SJSA1 (cell line): ENCODE results near the gene CIB4. TPM values are rescaled to one million over a fixed set of nuclear protein-coding genes. Genes with fewer than 3 reads are reported as not detected.
"Not testable (repeated sequence)": the region's sequence is repeated elsewhere in the genome, so short reads cannot be mapped to it uniquely, and the experiment has no call there.

Source experiments
- DNase-seq, 2 experiments: peaks; one replicate each; pipeline ENCODE4 v3.0.0-alpha.2; 2015 to 2020; ENCODE audit warnings: low spot score in 2 of 2, low read depth in 1 of 2
- H3K27ac ChIP-seq: fragments of 250-450 bp; sonication (Bioruptor Pico); 2 replicates; pipeline ENCODE4 v1.5.1; 2020; ENCODE audit warnings: mild to moderate bottlenecking, moderate library complexity
- H3K27me3 ChIP-seq: fragments of 250-450 bp; sonication (Bioruptor Pico); replicated peaks from 2 replicates; pipeline ENCODE4 v1.5.1; 2020; ENCODE audit warnings: mild to moderate bottlenecking, moderate library complexity
- H3K36me3 ChIP-seq: fragments of 250-450 bp; sonication (Bioruptor Pico); 2 replicates; pipeline ENCODE4 v1.5.1; 2020; ENCODE audit warnings: mild to moderate bottlenecking
- H3K4me1 ChIP-seq: fragments of 250-450 bp; sonication (Bioruptor Pico); replicated peaks from 2 replicates; pipeline ENCODE4 v1.6.1; 2021; ENCODE audit warnings: mild to moderate bottlenecking
- H3K4me3 ChIP-seq: fragments of 250-450 bp; sonication (Bioruptor Pico); 2 replicates; pipeline ENCODE4 v1.5.1; 2020; ENCODE audit warnings: mild to moderate bottlenecking
- H3K9me3 ChIP-seq: fragments of 250-450 bp; sonication (Bioruptor Pico); replicated peaks from 2 replicates; pipeline ENCODE4 v1.5.1; 2020; ENCODE audit warnings: mild to moderate bottlenecking
- total RNA-seq: library from RNA; depleted of rRNA; stranded (reverse); fragments of >200 nt; shearing (Covaris generic); gene quantifications from 2 replicates; pipeline ENCODE4 v1.2.3, GENCODE V29; 2014

Gene CIB4
- total RNA-seq, 1 experiment from 2014 or later, result not detected

DNA sequence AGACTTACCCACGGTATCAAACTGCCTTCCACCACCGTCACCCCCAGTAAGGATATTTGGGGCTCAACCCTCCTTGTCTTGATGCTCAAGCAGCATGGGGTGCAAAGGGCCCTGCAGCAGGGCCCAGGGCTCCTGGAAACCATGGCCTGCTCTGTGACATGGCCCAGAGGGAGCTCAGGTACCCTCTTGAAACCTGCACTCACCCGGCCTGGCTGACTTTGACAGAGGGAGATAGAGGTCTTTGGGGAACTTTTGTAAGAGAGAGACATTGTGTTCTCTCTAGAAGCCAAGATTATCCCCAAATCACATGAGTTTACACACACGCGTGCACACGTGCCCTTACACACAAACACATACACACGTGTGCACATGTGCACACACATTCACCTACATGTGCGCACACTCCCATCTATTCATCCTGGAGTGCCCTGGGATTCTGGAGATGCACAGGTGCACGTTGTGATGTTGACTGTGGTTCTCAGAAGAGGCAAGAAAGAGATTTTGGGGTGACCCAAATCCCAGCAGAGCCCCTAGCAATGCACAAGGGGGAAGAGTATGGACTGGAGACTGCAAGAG is 31.7 kb upstream of the CIB4 start:
- Histone ChIP-seq H3K9me3 (no peaks in the 10 kb centered on the region), H3K27ac (no peak overlapping the region), H3K27me3 (peaks cover 23% of the 10 kb centered on the region), H3K4me1 (no peaks in the 10 kb centered on the region), H3K4me3 (no peak overlapping the region), H3K36me3 (no peaks in the 10 kb centered on the region)
- DNase-seq, result no peak

DNA sequence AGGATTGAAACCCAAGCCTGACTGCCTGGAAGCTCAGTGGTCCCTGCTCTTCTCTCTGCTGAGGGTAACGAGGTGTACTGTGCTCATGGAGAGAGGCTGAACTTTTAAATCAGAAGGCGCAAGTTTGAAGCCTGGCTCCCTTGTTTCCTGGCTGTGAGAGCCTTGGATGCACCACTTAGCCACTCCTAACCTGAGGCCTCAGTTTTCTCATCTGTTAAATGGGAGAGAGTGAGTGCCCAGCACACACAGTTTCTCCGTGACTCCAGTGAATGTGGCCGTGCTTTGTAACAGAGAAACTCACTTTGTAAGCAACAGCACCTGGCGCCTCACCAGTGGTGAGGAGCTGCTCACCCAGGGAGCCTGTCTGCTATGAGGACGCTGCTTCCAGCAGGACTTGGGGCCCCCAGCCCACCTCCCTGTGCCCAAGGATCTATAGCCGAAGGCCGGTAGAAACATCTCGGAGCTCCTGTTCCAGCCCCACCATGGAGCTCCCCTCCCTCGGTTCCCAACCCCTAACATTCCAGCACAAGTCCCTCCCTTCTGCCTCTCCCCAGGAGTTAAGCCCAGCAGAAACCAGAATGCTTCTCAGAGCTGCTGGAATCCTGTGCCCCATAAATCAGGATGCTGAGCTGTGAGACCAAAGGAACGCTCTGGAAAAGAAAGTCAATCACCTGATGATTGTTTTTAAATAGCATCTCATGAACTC is 31.1 kb upstream of the CIB4 start:
- Histone ChIP-seq H3K4me3 (no peak overlapping the region), H3K4me1 (no peaks in the 10 kb centered on the region), H3K27me3 (peaks cover 21% of the 10 kb centered on the region), H3K9me3 (no peaks in the 10 kb centered on the region), H3K27ac (no peak overlapping the region), H3K36me3 (no peaks in the 10 kb centered on the region)
- no peak for DNase-seq

DNA sequence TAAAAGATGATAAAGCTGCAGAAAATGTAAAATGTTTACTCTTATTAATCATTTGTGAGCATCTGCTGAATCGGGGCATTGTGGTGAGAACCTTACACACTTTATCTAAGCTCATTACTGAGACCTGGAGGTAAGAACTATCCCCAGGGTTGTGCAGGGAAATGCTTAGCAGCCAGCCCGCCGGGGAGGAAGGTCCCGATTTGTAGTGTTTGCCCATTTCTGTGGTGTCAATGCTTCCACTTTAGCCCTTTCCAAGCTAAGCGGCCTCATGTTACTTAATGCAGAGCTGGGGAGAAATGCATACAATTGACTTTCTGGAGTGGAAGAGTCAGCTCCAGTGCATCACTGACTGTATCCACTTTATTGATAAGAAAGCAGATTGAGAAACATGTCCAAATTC is 30.5 kb upstream of the CIB4 start:
- Histone ChIP-seq H3K27ac (no peak overlapping the region), H3K4me1 (no peaks in the 10 kb centered on the region), H3K4me3 (no peak overlapping the region), H3K9me3 (no peaks in the 10 kb centered on the region), H3K27me3 (peaks cover 21% of the 10 kb centered on the region), H3K36me3 (no peaks in the 10 kb centered on the region)
- no peak for DNase-seq

DNA sequence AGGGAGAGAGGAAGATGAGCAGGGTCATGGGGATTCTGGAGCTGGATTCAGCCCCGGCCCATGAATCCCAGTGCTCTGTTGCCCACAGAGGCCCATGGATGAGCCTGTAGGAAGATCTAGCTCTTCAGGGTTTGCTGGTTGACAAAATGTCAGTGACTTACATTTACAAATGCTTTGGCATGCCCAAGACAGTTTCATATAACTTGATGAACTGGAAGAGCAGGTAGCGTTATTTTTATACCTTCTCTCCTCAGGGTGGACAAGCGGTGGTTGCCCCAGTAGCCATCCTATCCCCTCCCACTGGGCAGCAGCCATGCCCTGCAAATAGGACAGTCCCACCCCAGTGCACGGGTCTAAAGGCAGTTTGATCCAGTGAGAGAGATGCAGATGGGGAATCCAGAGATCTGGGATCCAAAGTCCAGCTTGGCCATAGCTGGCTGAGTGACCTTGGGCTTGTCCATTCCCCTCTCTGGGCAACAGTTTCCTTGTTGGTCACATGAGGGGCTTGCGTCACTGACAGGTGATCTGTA is 29.8 kb upstream of the CIB4 start:
- H3K36me3 ChIP-seq, result no peaks in the 10 kb centered on the region
- H3K27ac ChIP-seq, result no peak overlapping the region
- H3K4me1 ChIP-seq, result no peaks in the 10 kb centered on the region
- no peak for DNase-seq
- no peak overlapping the region for H3K4me3 ChIP-seq
- H3K9me3 ChIP-seq, result no peaks in the 10 kb centered on the region
- H3K27me3 ChIP-seq, result peaks cover 21% of the 10 kb centered on the region

GRCh38 chr2:26670171-26670570 is 29.0 kb upstream of the CIB4 start:
- H3K4me1 ChIP-seq, result no peaks in the 10 kb centered on the region
- peaks cover 26% of the 10 kb centered on the region for H3K27me3 ChIP-seq
- no peaks in the 10 kb centered on the region for H3K36me3 ChIP-seq
- H3K4me3 ChIP-seq, result no peak overlapping the region
- H3K27ac ChIP-seq, result no peak overlapping the region
- no peaks in the 10 kb centered on the region for H3K9me3 ChIP-seq
- no peak for DNase-seq

DNA sequence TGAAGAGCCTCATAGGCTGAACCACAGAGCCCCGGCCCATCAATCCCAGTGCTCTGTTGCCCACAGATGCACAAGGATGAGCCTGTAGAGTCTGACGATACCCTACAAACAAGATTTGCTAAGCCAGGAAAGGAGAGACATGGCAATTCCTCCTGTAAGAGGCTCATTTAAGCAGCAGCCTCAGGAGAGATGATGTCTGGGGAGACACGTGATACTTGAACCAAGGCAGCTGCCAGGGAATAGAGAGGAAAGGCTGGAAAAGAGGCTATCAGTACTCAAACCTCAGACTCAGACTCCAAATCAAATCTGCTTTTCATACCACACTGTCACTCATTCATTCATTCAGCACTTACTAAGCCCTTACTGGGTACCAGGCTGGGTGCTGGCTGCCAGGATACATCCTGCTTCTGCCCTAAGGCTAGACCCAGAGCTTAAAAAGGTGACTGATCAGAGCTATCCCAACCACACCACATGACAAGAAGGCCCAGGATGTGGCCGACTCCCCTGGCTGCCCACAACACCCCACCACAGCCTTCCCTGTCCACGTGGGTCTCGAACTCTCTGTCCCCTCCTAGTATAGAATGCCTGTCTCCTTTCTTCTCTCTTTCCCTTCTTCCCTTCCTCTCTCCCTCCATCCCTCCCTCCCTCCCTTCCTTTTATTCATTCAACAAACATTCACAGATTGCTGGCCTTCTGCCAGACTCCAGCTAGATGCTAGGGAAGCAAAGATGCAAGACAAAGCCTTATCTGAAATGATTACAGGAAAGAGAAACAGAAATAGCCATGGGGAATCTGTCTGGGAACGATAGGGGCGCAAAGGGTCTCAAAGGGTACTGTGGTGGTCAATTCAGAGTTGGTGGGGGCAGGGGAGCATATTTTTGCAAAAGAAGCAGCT is 27.9 kb upstream of the CIB4 start:
- no peak for DNase-seq
- H3K4me3 ChIP-seq, result no peak overlapping the region
- peaks cover 33% of the 10 kb centered on the region for H3K27me3 ChIP-seq
- H3K27ac ChIP-seq, result no peak overlapping the region
- H3K9me3 ChIP-seq, result no peaks in the 10 kb centered on the region
- no peaks in the 10 kb centered on the region for H3K36me3 ChIP-seq
- no peaks in the 10 kb centered on the region for H3K4me1 ChIP-seq

GRCh38 chr2:26668041-26668440 is 26.9 kb upstream of the CIB4 start:
- Histone ChIP-seq H3K27me3 (peaks cover 33% of the 10 kb centered on the region), H3K4me3 (no peak overlapping the region), H3K27ac (no peak overlapping the region), H3K4me1 (no peaks in the 10 kb centered on the region), H3K9me3 (no peaks in the 10 kb centered on the region), H3K36me3 (no peaks in the 10 kb centered on the region)
- DNase-seq, result no peak

GRCh38 chr2:26666671-26667070 is 25.5 kb upstream of the CIB4 start:
- H3K36me3 ChIP-seq, result no peaks in the 10 kb centered on the region
- no peak overlapping the region for H3K27ac ChIP-seq
- H3K9me3 ChIP-seq, result no peaks in the 10 kb centered on the region
- H3K4me3 ChIP-seq, result no peak overlapping the region
- no peak for DNase-seq
- H3K4me1 ChIP-seq, result no peaks in the 10 kb centered on the region
- peaks cover 29% of the 10 kb centered on the region for H3K27me3 ChIP-seq

DNA sequence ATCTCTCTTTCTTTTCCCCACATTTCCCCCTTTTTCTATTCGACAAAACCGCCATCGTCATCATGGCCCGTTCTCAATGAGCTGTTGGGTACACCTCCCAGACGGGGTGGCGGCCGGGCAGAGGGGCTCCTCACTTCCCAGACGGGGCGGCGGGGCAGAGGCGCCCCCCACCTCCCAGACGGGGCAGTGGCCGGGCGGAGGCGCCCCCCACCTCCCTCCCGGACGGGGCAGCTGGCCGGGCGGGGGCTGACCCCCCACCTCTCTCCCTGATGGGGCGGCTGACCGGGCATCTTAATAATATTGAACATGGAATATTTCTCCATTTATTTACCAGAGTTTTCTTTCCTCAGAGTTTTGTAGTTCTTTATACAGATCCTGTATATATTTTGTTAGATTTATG is 24.1 kb upstream of the CIB4 start:
- H3K4me1 ChIP-seq, H3K27ac ChIP-seq, H3K36me3 ChIP-seq, H3K4me3 ChIP-seq, DNase-seq, H3K9me3 ChIP-seq: not testable (repeated sequence)
- H3K27me3 ChIP-seq, result peaks cover 18% of the 10 kb centered on the region; the same call in 1 of the 2 replicates

DNA sequence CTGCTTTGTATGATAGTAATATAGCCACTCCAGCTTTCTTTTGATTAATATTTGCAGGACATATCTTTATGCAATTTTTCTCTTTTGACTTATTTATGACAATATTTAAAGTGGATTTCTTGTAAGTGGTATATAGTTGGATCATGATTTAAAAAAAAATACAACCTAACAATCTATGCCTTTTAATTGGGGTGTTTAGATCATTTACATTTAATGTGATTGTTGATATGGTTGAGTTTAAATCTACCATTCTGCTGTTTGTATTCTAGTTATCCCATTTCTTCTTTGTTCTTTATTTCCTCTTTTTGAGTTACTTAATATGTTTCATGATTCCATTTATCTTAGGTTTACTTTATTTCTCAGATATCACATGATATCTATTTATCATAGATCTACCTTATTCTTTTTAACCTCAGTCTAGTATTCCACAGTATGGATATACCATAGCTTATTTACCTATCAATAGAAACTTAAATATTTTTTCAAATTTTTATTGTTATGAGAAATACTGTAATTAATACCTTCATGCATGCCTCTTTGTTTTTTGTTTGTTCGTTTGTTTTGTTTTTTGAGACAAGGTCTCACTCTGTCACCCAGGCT is 19.3 kb upstream of the CIB4 start:
- DNase-seq, result no peak
- Histone ChIP-seq H3K4me1 (no peaks in the 10 kb centered on the region), H3K27me3 (peaks cover 13% of the 10 kb centered on the region; the same call in 1 of the 2 replicates), H3K27ac (no peak overlapping the region), H3K4me3 (no peak overlapping the region), H3K9me3 (no peaks in the 10 kb centered on the region; the same call in 1 of the 2 replicates), H3K36me3 (no peaks in the 10 kb centered on the region)

DNA sequence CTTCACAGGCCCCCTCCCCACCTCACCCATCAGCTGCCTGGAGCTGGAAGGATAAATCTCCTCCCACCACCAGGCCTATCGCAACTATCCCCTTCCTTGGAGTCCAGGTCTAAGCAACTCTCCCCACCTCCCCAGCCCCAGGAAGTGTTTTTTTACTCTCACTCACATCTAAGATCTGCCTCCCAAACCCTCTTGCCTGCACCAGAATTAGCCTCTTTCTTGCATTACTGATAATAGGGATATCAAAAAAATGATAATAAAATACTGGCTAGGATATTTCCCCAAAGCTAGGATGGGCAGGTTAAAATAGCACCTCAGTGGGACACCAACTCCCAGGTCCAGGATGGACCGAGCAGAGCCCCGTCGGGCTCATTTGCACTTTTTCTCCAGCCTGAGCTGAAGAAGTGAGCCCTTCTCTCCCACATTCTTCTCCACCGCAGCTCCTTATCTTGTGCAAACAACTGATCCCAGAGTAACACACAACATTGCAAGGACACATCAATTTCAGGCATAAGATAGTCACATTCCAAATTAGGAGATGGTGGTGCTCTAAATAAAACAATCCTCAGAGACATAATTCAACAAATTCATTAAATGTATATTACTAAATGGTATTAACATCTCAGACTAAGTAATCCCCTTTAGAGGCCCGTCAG is 17.7 kb upstream of the CIB4 start:
- no peak for DNase-seq
- Histone ChIP-seq H3K27ac (no peak overlapping the region), H3K4me3 (no peak overlapping the region), H3K9me3 (no peaks in the 10 kb centered on the region; the same call in 1 of the 2 replicates), H3K36me3 (no peaks in the 10 kb centered on the region), H3K27me3 (peaks cover 7% of the 10 kb centered on the region; the same call in 1 of the 2 replicates), H3K4me1 (no peaks in the 10 kb centered on the region)

DNA sequence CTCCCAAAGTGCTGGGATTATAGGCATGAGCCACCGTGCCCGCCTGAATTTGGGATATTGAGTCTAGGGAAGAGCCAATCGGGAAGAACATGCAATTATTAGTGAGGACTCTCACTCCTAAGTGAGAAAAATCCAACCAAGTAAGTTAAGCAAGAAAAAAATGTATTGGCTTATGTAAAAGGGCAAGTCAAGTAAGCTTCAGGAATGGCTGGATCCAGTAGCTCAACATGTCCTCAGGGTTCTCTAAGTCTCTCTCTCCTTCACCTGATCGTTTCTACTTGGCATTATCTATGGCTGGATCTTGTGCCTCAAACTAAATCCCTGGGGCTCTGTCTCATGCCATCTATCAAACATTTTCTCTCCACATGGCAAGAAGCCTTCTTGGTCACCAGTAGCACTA is 16.1 kb upstream of the CIB4 start:
- DNase-seq, result no peak
- Histone ChIP-seq H3K36me3 (no peaks in the 10 kb centered on the region), H3K27me3 (peaks cover 11% of the 10 kb centered on the region; the same call in 1 of the 2 replicates), H3K27ac (no peak overlapping the region), H3K4me1 (no peaks in the 10 kb centered on the region), H3K9me3 (no peaks in the 10 kb centered on the region; the same call in 1 of the 2 replicates), H3K4me3 (no peak overlapping the region)

- Histone ChIP-seq H3K4me1 (no peaks in the 10 kb centered on the region), H3K9me3 (no peaks in the 10 kb centered on the region; the same call in 1 of the 2 replicates), H3K27ac (no peak overlapping the region), H3K27me3 (peaks cover 19% of the 10 kb centered on the region; the same call in 1 of the 2 replicates), H3K36me3 (no peaks in the 10 kb centered on the region), H3K4me3 (no peak overlapping the region)
- DNase-seq, result no peak
Observed at GRCh38 chr2:26655611-26656195, 14.5 kb upstream of the CIB4 start.
